IPS-11a (cell line): ENCODE data around the gene P2RX2.
A peak's percentile ranks its signal among the peaks of the same experiment; 100 is the strongest.

Experiments used
- H3K4me3 ChIP-seq: one replicate; pipeline ENCODE4 v1.5.1; 2013; ENCODE audit warnings: low read depth, low read length, control low read depth

The P2RX2 gene

GRCh38 chr12:132618683-132619043 lies at the start of gene P2RX2:
P2RX2 (plus strand) TSS chr12:132618776; CDS start chr12:132618817, 41 bp downstream.
- H3K4me3 ChIP-seq, result peak within 1 kb of the TSS; percentile 43

GRCh38 chr12:132568826-132569480 lies 49.6 kb upstream of the P2RX2 start:
- H3K4me3 ChIP-seq, result no peak overlapping the region

GRCh38 chr12:132569856-132570480 lies 48.6 kb upstream of the P2RX2 start:
- H3K4me3 ChIP-seq, result no peak overlapping the region

- H3K4me3 ChIP-seq, result no peak overlapping the region
These were observed 47.9 kb upstream of the P2RX2 start for GRCh38 chr12:132570635-132571034.

GRCh38 chr12:132571051-132571450 lies 47.5 kb upstream of the P2RX2 start:
- no peak overlapping the region for H3K4me3 ChIP-seq

GRCh38 chr12:132571598-132571997 lies 47.0 kb upstream of the P2RX2 start:
- H3K4me3 ChIP-seq, result no peak overlapping the region

- H3K4me3 ChIP-seq, result no peak overlapping the region
These were observed 46.5 kb upstream of the P2RX2 start for GRCh38 chr12:132572106-132572505.

- H3K4me3 ChIP-seq, result no peak overlapping the region
These were observed 45.5 kb upstream of the P2RX2 start for GRCh38 chr12:132572801-132573760.

GRCh38 chr12:132574271-132574996 lies 44.1 kb upstream of the P2RX2 start:
- H3K4me3 ChIP-seq, result no peak overlapping the region

- no peak overlapping the region for H3K4me3 ChIP-seq
These were observed 42.9 kb upstream of the P2RX2 start for GRCh38 chr12:132575661-132576060.

- no peak overlapping the region for H3K4me3 ChIP-seq
These were observed 41.9 kb upstream of the P2RX2 start for GRCh38 chr12:132576701-132577100.

GRCh38 chr12:132577191-132577920 lies 41.2 kb upstream of the P2RX2 start:
- H3K4me3 ChIP-seq, result no peak overlapping the region

- H3K4me3 ChIP-seq, result no peak overlapping the region
These were observed 40.5 kb upstream of the P2RX2 start for GRCh38 chr12:132578118-132578517.

GRCh38 chr12:132578826-132579225 lies 39.8 kb upstream of the P2RX2 start:
- no peak overlapping the region for H3K4me3 ChIP-seq

GRCh38 chr12:132579744-132580143 lies 38.8 kb upstream of the P2RX2 start:
- H3K4me3 ChIP-seq, result no peak overlapping the region

- no peak overlapping the region for H3K4me3 ChIP-seq
These were observed 37.8 kb upstream of the P2RX2 start for GRCh38 chr12:132580701-132581292.

- H3K4me3 ChIP-seq, result no peak overlapping the region
These were observed 37.1 kb upstream of the P2RX2 start for GRCh38 chr12:132581348-132582057.

GRCh38 chr12:132582058-132582420 lies 36.5 kb upstream of the P2RX2 start:
- peak overlapping the region; percentile 8 for H3K4me3 ChIP-seq
